Activated T-cell treated with anti-CD3 and anti-CD28 coated beads, Interleukin-2, amount 50 U/mL, for 72 hours (primary cell): Measurements from ENCODE around the gene MTURN. TPM values are rescaled to one million over a fixed set of nuclear protein-coding genes. Genes with fewer than 3 reads are reported as not detected.

ENCODE experiments used
- ATAC-seq, 2 donors: fragments of 150-1000 bp; cut with Tn5 transposase; replicated peaks in 1 of 2; 2 replicates each; pipeline ENCODE4 v1.10.0; 2021; ENCODE audit warnings: moderate library complexity in 2 of 2, mild to moderate bottlenecking in 1 of 2
- DNase-seq, 2 donors: peaks; one replicate each; pipeline ENCODE4 v3.0.0; 2021 to 2022; ENCODE audit warnings: mixed read lengths in 1 of 2
- H3K27ac Mint-ChIP-seq: one replicate; pipeline ENCODE4 v1.8.0; 2022; ENCODE audit warnings: mild to moderate bottlenecking, moderate library complexity, mixed read lengths
- H3K27me3 Mint-ChIP-seq: one replicate; pipeline ENCODE4 v1.8.0; 2022; ENCODE audit warnings: low read depth, mixed read lengths
- H3K36me3 Mint-ChIP-seq, 2 donors: one replicate each; pipeline ENCODE4 v1.8.0; 2022; ENCODE audit warnings: mixed read lengths in 2 of 2, mild to moderate bottlenecking in 1 of 2; ENCODE audit not compliant: insufficient read depth in 2 of 2
- H3K4me1 Mint-ChIP-seq: one replicate; pipeline ENCODE4 v1.8.0; 2022; ENCODE audit warnings: low read depth, mixed read lengths
- H3K4me3 Mint-ChIP-seq, 2 donors: one replicate each; pipeline ENCODE4 v1.8.0; 2022; ENCODE audit warnings: mild to moderate bottlenecking in 2 of 2, mixed read lengths in 2 of 2, moderate library complexity in 2 of 2
- H3K9me3 Mint-ChIP-seq, 2 donors: one replicate each; pipeline ENCODE4 v1.8.0; 2022; ENCODE audit warnings: mixed read lengths in 2 of 2
- total RNA-seq, 2 donors: library from RNA; stranded (reverse); gene quantifications; one replicate each; pipeline ENCODE4 v1.2.3, GENCODE V29; 2022

MTURN gene
- total RNA-seq, 2 donors from 2014 or later, result 5.3 to 5.4 TPM

DNA sequence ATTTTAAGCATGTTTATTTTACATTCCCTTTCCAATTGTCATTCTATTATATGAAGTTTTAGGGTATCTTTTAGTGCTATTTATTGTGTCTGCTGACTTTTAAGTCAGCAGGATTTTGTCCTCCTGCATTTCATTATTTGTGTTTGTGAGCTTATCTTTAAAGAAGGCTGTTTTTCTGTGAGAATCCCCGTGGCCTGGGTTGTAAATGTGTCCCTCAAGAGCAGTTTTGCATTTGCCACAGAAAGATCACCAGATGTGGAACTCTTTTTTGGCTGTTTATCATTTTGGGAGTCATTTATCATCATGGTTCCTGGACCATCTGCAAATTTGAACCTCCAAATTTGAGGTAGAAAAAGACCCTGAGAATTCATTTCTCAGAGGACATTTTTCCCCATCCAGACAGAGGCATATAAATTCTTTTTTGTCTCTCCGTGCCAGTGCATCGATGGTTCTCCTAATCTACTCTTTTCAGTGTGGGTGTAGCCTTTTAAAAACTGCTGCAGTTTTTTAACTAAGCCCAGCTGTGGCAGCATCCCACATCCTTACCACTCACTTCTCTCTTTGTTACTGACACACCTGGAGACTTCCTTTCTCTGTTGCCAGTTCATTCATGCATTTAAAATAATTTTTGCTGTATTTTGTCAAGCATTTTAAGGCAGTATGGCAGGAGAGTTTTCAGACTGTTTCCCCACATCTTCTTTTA is 20.1 kb upstream of the MTURN start:
- Mint-ChIP-seq H3K27me3 (no peaks in the 10 kb centered on the region), H3K36me3 (peaks cover 9 to 17% of the 10 kb centered on the region in 2 donors), H3K4me1 (no peaks in the 10 kb centered on the region), H3K4me3 (no peak overlapping the region), H3K9me3 (peaks cover 9% of the 10 kb centered on the region in 2 donors), H3K27ac (peak overlapping the region; percentile 51)
- ATAC-seq (no peak), DNase-seq (no peak)

DNA sequence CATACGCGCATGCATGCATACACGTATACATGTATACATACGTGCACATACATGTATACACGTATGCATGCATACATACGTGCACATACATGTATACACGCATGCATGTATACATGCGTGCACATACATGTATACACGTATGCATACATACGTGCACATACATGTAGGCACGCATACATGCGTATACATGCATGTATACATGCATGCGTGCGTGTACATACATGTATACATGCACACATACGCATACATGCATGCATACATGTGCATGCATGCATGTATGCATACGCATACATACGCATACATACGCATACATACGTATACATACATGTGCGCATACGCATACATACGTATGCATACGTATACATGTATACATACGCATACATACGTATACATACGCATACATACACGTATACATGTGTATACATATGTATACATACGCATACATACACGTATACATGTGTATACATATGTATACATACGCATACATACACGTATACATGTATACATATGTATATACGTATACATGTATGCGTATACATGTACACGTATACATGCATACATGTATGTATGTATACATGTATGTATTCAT is 19.0 kb upstream of the MTURN start:
- Mint-ChIP-seq H3K4me3 (no peak overlapping the region), H3K9me3 (peaks cover 7 to 9% of the 10 kb centered on the region in 2 donors), H3K36me3 (peaks cover 9 to 17% of the 10 kb centered on the region in 2 donors), H3K27me3 (no peaks in the 10 kb centered on the region), H3K27ac (no peak overlapping the region), H3K4me1 (no peaks in the 10 kb centered on the region)
- ATAC-seq, result no peak
- DNase-seq, result no peak

DNA sequence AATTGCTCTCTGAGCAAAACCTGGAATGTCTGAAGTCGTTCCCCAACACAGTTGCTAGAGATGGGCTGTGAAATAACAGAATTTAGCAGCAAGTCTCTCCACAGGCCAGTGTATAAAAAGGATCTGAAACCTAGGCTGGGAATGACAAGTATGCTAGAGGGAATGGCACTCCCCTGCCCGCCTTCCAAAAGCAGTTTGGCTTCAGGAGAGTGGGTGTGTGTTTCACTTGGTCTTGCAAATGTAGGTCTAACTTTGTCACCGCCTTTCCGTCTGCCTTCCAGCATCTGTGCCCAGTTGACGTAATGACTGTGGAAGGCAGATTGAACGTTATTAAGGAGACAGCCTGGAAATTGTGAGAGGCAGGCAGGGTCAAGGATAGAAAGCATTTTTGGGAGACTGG is 18.0 kb upstream of the MTURN start:
- no peak overlapping the region for H3K27ac Mint-ChIP-seq

DNA sequence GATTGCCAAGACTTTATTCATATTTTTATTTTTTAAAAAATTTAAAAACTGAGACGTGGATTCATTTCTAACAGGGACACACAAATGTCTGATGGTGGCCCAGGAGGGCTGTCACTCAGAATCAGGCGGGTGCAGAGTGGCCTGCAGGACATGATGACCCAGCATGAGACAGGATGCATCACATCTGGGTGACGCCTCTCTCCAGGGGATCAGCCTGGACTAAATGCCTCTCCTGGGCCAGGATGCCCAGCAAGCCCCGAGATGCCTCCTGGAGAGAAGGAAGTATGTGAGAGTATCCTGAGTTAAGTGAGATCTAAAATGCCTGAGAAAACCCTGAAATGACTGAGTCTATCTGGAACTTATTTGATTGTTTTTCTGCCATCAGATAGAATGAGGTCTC is 16.9 kb upstream of the MTURN start:
- peaks cover 8 to 10% of the 10 kb centered on the region in 2 donors for H3K36me3 Mint-ChIP-seq
- no peak overlapping the region for H3K27ac Mint-ChIP-seq
- no peak for DNase-seq

More for the DNA sequence above, 18.0 kb upstream of the MTURN start:
- H3K4me3 Mint-ChIP-seq, result no peak overlapping the region
- H3K9me3 Mint-ChIP-seq, result peaks cover 7 to 9% of the 10 kb centered on the region in 2 donors
- H3K4me1 Mint-ChIP-seq, result no peaks in the 10 kb centered on the region
- ATAC-seq (no peak), DNase-seq (no peak)
- H3K36me3 Mint-ChIP-seq, result peaks cover 9 to 16% of the 10 kb centered on the region in 2 donors
- no peaks in the 10 kb centered on the region for H3K27me3 Mint-ChIP-seq

DNA sequence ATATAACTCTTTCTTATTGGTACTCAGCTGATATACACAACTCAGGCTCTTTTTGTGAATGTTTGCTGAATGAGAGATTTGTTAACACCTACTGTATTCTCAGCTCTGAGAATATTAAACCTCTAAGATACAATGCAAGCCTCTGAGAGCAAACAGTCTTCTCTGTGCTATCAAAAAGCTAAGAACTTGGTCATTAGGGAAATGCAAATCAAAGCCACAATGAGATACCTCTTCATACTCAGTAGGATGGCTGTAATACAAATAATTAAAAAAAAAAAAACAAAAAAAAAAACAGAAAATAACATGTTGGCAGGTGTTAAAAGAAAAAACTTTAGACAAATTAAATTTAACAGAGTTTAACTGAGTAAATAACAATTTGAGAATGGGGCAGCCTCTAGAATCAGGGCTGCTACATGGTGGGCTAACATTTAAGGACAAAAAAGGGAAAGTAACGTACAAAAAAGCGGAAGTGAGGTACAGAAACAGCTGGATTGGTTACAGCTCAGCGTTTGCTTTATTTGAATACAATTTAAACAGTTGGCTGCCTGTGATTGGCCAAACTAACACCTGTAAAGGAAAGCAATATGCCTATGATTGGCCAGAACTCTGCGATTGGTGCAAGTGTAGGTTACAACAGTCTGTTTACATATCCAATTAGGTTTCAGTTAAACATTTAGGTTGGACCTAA is 14.8 kb upstream of the MTURN start:
- Mint-ChIP-seq H3K36me3 (no peaks in the 10 kb centered on the region), H3K27me3 (no peaks in the 10 kb centered on the region)

More for the DNA sequence above, 16.9 kb upstream of the MTURN start:
- Mint-ChIP-seq H3K4me1 (no peaks in the 10 kb centered on the region), H3K4me3 (no peak overlapping the region), H3K9me3 (peaks cover 5 to 6% of the 10 kb centered on the region in 2 donors), H3K27me3 (no peaks in the 10 kb centered on the region)
- ATAC-seq, result no peak

DNA sequence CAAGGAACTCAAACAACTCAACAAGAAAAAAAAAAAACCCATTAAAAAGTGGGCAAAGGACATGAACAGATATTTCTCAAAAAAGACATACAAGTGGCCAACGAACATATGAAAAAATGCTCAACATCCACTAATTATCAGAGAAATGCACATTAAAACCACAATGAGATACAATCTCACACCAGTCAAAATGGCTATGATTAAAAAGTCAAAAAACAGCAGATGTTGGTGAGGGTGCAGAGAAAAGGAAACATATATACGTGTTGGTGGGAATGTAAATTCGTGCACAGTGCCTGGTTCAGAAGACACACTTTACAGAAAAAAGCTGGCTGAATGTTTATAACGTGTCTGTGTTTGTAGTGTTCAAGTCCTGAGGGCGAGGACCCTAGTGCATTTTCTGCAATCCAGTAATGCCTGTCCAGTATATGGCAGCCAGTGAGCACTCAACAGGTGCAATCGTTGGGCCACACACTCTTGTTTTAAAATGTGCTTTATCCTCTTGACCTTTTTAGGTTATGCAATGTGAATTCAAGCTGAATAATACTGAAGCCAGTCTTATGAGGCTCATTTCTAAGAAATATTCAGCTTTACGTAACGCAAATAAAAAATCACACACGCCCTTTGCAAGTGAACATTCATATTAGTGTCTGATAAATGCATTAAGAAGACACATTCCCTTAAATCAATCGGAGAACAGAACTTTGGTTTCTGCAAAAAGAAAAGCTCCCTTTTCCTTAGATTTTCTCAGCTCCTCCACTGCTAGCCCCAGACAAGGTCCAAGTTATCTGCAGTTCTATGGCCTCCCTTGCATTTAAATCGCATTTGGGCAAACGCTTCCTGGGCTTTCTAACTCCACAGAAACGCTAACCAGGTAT is 813 bp upstream of the MTURN start:
- H3K27me3 Mint-ChIP-seq, result peaks cover 20% of the 10 kb centered on the region
- DNase-seq, result no peak
- no peak for ATAC-seq
- H3K4me1 Mint-ChIP-seq, result peaks cover 6% of the 10 kb centered on the region
- H3K9me3 Mint-ChIP-seq, result no peaks in the 10 kb centered on the region
- H3K36me3 Mint-ChIP-seq, result peaks cover 0 to 3% of the 10 kb centered on the region in 2 donors
- H3K27ac Mint-ChIP-seq, result peak overlapping the region; percentile 86
- H3K4me3 Mint-ChIP-seq, result peak overlapping the region; percentile 78 to 89

More for the DNA sequence above, 14.8 kb upstream of the MTURN start:
- no peaks in the 10 kb centered on the region for H3K4me1 Mint-ChIP-seq
- ATAC-seq (no peak), DNase-seq (no peak)
- no peaks in the 10 kb centered on the region for H3K9me3 Mint-ChIP-seq
- no peak overlapping the region for H3K27ac Mint-ChIP-seq
- no peak overlapping the region for H3K4me3 Mint-ChIP-seq

DNA sequence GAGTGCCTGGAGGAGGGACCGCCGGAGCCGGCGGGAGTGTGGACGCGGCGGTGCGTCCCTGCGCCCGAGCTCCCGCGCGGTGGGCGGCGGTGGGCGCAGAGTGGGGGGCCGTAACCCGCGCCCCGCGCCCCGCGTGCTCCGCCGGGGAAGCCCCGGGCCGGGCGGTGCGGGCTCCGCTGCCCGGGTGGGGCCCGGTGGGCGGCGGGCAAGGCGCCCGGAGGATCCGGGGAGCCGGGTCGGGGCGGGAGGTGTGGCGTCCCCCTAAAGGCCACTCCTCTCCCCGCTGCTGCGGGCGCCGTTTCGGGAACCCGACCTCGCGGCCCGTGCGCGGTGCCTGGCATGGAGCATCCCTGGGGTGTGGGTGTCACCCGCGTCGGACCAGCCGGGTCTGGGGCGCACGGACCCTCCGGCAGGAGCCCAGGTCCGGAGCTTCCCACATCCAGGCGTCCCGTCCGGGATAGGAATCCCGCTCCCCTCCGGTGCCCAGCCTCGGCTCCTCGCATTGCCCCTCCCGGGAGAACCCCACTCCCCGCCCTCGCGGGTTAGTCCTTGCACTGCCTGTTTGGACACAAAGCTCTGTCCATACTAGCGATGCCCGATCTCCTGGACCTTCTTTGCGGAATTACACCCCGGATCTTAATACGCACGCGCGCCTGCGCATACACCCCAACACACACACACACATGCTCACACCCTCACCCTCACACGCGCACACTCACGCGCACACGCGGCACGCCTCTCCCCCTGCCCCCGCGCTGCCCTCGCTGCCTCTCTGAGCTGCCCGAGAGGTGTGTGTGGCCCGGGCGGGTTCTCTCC is 723 bp downstream of the MTURN start:
- DNase-seq (peak; percentile 51 to 58), ATAC-seq (peak; percentile 45 to 57)
- H3K4me1 Mint-ChIP-seq, result peaks cover 6% of the 10 kb centered on the region
- peak overlapping the region; percentile 13 for H3K27ac Mint-ChIP-seq
- H3K36me3 Mint-ChIP-seq, result peaks cover 0 to 3% of the 10 kb centered on the region in 2 donors
- H3K9me3 Mint-ChIP-seq, result no peaks in the 10 kb centered on the region
- peak overlapping the region; percentile 87 to 90 for H3K4me3 Mint-ChIP-seq
- H3K27me3 Mint-ChIP-seq, result peaks cover 20% of the 10 kb centered on the region

DNA sequence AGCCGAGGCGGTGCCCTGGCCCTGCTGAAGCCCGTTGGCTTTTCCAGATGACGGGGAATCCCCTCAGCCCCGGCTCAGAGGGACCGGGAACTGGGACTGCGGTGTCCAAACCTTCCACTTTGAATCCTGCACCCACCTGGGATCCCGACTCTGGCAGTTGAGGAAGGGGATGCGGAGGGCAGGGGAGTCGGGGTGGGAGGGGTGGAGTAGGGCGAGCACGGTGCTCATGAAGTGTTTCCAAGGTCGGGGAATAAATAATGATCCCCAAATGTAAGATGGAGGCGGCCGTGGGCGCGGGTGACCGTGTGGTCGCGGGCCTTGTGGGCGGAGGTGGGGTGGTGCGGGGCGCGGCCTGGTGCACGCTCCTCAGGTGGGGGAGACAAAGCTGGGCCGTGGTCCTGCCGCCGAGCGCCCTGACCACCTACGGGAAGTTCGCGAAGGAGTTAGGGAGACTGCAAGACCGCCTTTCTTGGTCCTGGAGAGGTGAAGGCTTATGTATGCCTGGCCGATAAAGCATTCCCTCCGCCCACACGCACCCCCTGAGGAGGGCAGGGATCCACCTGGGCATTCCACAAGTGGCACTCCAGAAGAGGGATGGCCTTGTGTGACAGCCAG is 1.4 kb downstream of the MTURN start:
- Mint-ChIP-seq H3K4me3 (peak overlapping the region; percentile 87 to 90), H3K27ac (peak overlapping the region; percentile 13), H3K9me3 (no peaks in the 10 kb centered on the region), H3K27me3 (peaks cover 20% of the 10 kb centered on the region), H3K36me3 (peaks cover 0 to 3% of the 10 kb centered on the region in 2 donors), H3K4me1 (peaks cover 6% of the 10 kb centered on the region)
- no peak for DNase-seq
- no peak for ATAC-seq

DNA sequence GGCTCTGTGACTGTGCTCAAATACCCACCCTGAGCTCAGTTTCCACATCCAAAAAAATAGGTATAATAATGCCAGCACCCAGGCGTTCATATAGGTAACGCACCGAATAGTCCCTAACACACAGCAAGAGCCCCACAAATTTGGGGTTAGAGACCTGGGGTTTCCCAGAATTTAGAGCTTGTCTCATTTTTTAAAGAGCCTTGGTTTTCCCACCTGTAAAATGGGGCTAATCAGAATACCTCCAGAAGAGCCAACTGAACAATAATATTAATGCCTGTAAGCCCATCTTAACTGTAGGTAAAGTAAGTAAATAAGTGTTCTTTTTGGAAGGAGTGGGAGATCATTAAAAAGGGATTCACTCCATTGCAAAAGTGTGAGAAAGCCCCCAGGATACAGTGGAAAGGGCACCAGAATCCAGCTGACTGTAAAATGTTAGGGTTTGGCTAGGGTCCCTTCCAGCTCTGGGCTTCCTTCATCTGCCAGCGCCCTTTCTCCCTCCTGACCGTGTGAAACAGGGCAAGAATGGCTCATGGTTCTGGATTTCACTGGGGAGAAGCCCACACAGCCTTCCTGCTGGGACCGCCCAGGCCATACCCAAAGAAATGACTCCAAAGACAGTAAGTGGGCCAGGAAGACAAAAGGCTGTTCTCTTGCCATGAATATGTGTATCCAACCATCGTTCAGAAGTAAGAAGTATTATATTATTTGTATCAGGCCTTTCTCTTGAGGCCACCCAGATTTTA is 2.1 kb downstream of the MTURN start:
- Mint-ChIP-seq H3K36me3 (peaks cover 0 to 3% of the 10 kb centered on the region in 2 donors), H3K27ac (no peak overlapping the region), H3K4me3 (peak overlapping the region; percentile 16 to 90), H3K9me3 (no peaks in the 10 kb centered on the region), H3K27me3 (peaks cover 20% of the 10 kb centered on the region), H3K4me1 (peaks cover 6% of the 10 kb centered on the region)
- ATAC-seq, result no peak
- DNase-seq, result no peak

DNA sequence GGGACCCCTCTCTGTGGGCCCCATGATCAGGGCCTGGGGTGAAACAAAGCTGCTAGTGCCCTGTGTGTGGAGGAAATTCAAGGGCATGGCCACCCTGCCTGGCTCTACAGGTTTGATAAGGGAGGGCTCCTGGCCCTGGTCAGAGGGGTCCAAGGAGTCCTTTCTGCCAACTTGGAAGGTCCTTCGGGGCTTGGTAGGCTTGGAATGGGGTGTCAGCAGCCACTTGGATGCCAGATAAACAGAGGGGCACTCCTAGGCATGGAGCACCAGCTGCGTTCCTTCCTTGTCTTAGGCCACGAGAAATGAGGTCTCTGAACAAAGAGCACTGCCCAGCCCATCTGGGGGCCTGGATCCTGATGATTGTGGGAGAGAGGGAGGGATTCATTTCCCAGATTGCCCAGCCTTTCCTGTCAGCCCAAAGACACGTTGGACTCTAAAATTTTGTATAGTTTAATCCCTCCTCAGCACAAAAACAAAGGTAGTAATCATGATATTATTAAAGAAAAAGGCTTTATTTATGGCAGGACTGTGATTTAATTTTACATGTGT is 5.1 kb downstream of the MTURN start:
- H3K9me3 Mint-ChIP-seq, result no peaks in the 10 kb centered on the region
- H3K27me3 Mint-ChIP-seq, result no peaks in the 10 kb centered on the region
- peaks cover 0 to 3% of the 10 kb centered on the region in 2 donors for H3K36me3 Mint-ChIP-seq
- DNase-seq (no peak), ATAC-seq (no peak)
- H3K4me3 Mint-ChIP-seq, result no peak overlapping the region
- no peaks in the 10 kb centered on the region for H3K4me1 Mint-ChIP-seq
- H3K27ac Mint-ChIP-seq, result no peak overlapping the region

DNA sequence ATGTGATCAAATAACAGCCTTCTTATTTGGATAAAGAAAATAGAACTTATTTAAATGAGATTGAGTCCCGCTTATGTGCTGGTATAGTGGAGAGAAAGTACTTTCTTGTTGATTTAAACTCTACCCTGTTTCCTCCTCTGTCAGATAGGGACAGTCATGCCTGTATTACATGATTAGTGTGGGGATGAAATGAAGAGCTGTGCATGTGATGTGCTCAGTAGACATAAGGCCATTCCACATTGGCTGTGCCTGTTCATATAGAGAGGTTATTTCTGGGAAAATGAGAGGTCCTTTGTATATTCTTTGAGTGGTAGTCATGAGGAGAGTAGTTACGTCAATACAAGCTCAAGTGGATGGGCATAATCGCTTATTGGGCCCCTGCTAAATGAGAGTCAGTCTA is 5.7 kb downstream of the MTURN start:
- peaks cover 0 to 3% of the 10 kb centered on the region in 2 donors for H3K36me3 Mint-ChIP-seq
- DNase-seq, result no peak
- no peaks in the 10 kb centered on the region for H3K9me3 Mint-ChIP-seq
- H3K4me3 Mint-ChIP-seq, result no peak overlapping the region
- no peak for ATAC-seq
- H3K27me3 Mint-ChIP-seq, result no peaks in the 10 kb centered on the region
- no peak overlapping the region for H3K27ac Mint-ChIP-seq
- no peaks in the 10 kb centered on the region for H3K4me1 Mint-ChIP-seq
